DND-41 (cell line): ENCODE results near the gene COBL.

Experiments used
- ATAC-seq: fragments of 200-7000 bp; cut with Tn5 transposase; 3 replicates; pipeline ENCODE4 v1.9.1; 2021; ENCODE audit warnings: low read depth; ENCODE audit not compliant: insufficient read depth
- DNase-seq: peaks from one replicate; pipeline ENCODE4 v3.0.0-alpha.2; 2020
- H2AFZ ChIP-seq: 2 replicates; pipeline ENCODE4 v1.6.0; 2012; ENCODE audit warnings: low read depth, low read length
- H3K27ac ChIP-seq: 2 replicates; pipeline ENCODE4 v1.5.1; 2012; ENCODE audit warnings: low read length, inconsistent platforms
- H3K27me3 ChIP-seq: fragments of 200-600 bp; sonication (generic); 2 replicates; pipeline ENCODE4 v1.6.0; 2012; ENCODE audit warnings: low read length, mild to moderate bottlenecking, inconsistent platforms; ENCODE audit not compliant: insufficient read depth, poor library complexity
- H3K36me3 ChIP-seq: 2 replicates; pipeline ENCODE4 v1.5.1; 2012; ENCODE audit warnings: low read length, inconsistent platforms; ENCODE audit not compliant: insufficient read depth
- H3K4me1 ChIP-seq: 2 replicates; pipeline ENCODE4 v1.5.1; 2012; ENCODE audit warnings: mild to moderate bottlenecking, low read length; ENCODE audit not compliant: insufficient read depth
- H3K4me2 ChIP-seq: 2 replicates; pipeline ENCODE4 v1.6.0; 2012; ENCODE audit warnings: mild to moderate bottlenecking, moderate library complexity, low read length, inconsistent platforms; ENCODE audit not compliant: insufficient read depth
- H3K4me3 ChIP-seq, 2 experiments: fragments of 200-600 bp in 1 of 2; shearing (Covaris generic) in 1 of 2; 2 replicates each; pipeline ENCODE4 v1.5.1; 2012 to 2016; ENCODE audit warnings: inconsistent platforms in 2 of 2, low read length in 2 of 2, mild to moderate bottlenecking in 2 of 2, low read depth in 1 of 2, moderate library complexity in 1 of 2
- H3K79me2 ChIP-seq: 2 replicates; pipeline ENCODE4 v1.6.0; 2012; ENCODE audit warnings: low read length, inconsistent platforms; ENCODE audit not compliant: insufficient read depth
- H3K9ac ChIP-seq: 2 replicates; pipeline ENCODE4 v1.6.0; 2012; ENCODE audit warnings: low read depth, mild to moderate bottlenecking, inconsistent platforms, low read length, moderate library complexity
- H3K9me3 ChIP-seq: 2 replicates; pipeline ENCODE4 v1.5.1; 2012; ENCODE audit warnings: low read length, moderate library complexity, mild to moderate bottlenecking, inconsistent platforms; ENCODE audit not compliant: insufficient read depth, severe bottlenecking
- H4K20me1 ChIP-seq: 2 replicates; pipeline ENCODE4 v1.6.0; 2012; ENCODE audit warnings: low read length; ENCODE audit not compliant: insufficient read depth
- EZH2 ChIP-seq: IDR thresholded peaks from 3 replicates; pipeline ENCODE4 v1.6.1; 2012; ENCODE audit warnings: borderline replicate concordance, low read depth, mild to moderate bottlenecking, moderate library complexity, low read length, inconsistent platforms; ENCODE audit not compliant: severe bottlenecking
- TF ChIP-seq, protein P1 (sequence below): IDR thresholded peaks from 2 replicates; pipeline ENCODE4 v1.5.1; 2012; ENCODE audit warnings: borderline replicate concordance, low read length, moderate library complexity, mild to moderate bottlenecking; ENCODE audit not compliant: poor library complexity, severe bottlenecking; ENCODE audit errors: extremely low read depth

The COBL gene

DNA sequence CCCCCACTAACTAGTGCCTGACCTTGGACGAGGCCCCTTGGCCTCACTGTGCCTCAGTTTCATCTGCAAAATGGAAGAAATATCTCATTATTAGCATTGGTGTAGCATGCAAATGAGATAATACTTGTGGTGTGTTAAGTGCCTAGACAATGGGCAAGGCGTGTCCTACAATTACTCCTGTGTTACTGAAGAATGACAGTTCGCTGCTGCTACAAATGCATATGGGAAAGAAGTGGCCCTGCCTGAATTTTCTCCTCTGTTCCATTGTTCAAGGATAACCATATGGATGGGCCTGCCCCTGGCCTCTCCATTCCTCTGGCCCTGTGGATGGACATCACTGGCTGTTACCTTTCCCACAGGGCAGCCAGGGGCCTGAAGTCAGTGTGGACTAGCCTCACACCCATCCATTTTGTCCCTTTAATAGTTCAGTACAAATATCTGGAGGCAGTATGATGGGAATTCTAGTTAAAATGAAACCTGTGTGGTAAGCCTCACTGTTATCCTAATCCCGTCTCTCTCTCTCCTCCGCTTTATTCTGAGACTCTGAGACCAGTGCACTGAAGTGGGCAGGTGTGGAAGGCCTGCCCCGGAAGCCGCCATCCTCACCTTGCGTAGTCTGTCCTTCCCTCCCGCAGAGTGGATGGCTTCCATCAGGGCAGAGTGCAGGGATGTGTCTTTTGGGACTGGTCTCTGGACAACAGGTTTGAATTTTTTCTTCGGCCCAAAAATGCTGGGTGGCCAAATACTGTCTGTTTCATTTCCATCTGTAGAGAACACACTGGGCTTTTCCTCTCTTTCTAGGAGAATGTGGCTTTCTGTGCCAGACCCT is 289.3 kb downstream of the COBL start:
- no peak overlapping the region for H3K4me3 ChIP-seq
- no peaks in the 10 kb centered on the region for H3K9me3 ChIP-seq
- ATAC-seq (no peak), DNase-seq (no peak)
- no peak overlapping the region for H2AFZ ChIP-seq
- H3K4me2 ChIP-seq: no peak overlapping the region
- no peaks in the 10 kb centered on the region for H3K79me2 ChIP-seq
- H3K36me3 ChIP-seq: no peaks in the 10 kb centered on the region
- H3K27ac ChIP-seq: no peak overlapping the region
- no peaks in the 10 kb centered on the region for H4K20me1 ChIP-seq
- H3K27me3 ChIP-seq: no peaks in the 10 kb centered on the region
- TF ChIP-seq, protein P1, sequence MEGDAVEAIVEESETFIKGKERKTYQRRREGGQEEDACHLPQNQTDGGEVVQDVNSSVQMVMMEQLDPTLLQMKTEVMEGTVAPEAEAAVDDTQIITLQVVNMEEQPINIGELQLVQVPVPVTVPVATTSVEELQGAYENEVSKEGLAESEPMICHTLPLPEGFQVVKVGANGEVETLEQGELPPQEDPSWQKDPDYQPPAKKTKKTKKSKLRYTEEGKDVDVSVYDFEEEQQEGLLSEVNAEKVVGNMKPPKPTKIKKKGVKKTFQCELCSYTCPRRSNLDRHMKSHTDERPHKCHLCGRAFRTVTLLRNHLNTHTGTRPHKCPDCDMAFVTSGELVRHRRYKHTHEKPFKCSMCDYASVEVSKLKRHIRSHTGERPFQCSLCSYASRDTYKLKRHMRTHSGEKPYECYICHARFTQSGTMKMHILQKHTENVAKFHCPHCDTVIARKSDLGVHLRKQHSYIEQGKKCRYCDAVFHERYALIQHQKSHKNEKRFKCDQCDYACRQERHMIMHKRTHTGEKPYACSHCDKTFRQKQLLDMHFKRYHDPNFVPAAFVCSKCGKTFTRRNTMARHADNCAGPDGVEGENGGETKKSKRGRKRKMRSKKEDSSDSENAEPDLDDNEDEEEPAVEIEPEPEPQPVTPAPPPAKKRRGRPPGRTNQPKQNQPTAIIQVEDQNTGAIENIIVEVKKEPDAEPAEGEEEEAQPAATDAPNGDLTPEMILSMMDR: no peak
- no peak for TF ChIP-seq EZH2
- no peak overlapping the region for H3K9ac ChIP-seq
- no peaks in the 10 kb centered on the region for H3K4me1 ChIP-seq

DNA sequence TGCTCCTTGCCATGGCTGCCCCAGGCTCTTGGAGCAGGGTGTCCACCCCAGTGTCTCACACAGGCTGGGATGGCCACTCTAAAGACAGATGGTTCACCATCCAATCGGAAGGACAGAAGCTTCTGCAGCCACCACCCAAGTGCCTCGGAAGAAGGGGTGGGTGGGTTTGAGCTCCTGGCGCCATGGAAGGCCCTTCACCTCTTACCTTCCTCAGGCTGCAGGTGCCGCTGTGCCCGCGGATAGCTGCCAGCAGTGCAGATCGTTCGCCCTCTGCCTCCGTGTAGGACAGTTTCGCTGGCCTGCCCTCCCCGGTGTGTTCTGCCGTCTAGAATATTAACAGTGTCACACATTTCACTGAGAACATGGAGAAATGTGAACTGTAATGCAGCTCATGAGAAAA is 290.3 kb downstream of the COBL start:
- no peak overlapping the region for H3K4me3 ChIP-seq
- H3K4me1 ChIP-seq: no peaks in the 10 kb centered on the region
- no peaks in the 10 kb centered on the region for H3K27me3 ChIP-seq
- H3K9ac ChIP-seq: no peak overlapping the region
- TF ChIP-seq EZH2: no peak
- TF ChIP-seq, protein P1: no peak
- no peak overlapping the region for H3K4me2 ChIP-seq
- no peak for ATAC-seq
- no peak for DNase-seq
- H3K27ac ChIP-seq: no peak overlapping the region
- no peak overlapping the region for H2AFZ ChIP-seq
- H3K9me3 ChIP-seq: no peaks in the 10 kb centered on the region
- no peaks in the 10 kb centered on the region for H3K36me3 ChIP-seq
- no peaks in the 10 kb centered on the region for H3K79me2 ChIP-seq
- no peaks in the 10 kb centered on the region for H4K20me1 ChIP-seq

DNA sequence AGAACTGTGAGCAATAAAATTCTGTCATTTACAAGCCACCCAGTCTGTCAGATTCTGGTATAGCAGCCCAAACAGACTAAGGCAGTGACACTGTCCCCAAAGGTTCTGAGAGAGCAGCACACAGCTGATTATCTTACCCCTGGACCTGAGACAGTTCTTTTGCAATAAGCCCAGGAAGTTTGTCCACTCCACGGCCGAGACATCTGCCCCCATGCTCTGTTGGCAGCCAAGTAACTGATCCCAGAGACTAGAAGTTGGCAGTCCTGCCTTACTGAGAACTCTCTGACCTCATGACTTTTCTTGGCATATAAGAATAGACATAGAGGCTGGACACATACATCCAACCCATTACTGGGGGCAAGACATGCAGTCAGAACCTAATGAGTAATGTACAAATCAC is 290.9 kb downstream of the COBL start:
- no peaks in the 10 kb centered on the region for H3K79me2 ChIP-seq
- no peaks in the 10 kb centered on the region for H3K9me3 ChIP-seq
- ATAC-seq: no peak
- H3K4me2 ChIP-seq: no peak overlapping the region
- no peak overlapping the region for H3K27ac ChIP-seq
- no peaks in the 10 kb centered on the region for H3K4me1 ChIP-seq
- H2AFZ ChIP-seq: no peak overlapping the region
- H4K20me1 ChIP-seq: no peaks in the 10 kb centered on the region
- no peak for DNase-seq
- no peak overlapping the region for H3K9ac ChIP-seq
- H3K36me3 ChIP-seq: no peaks in the 10 kb centered on the region
- H3K4me3 ChIP-seq: no peak overlapping the region
- H3K27me3 ChIP-seq: no peaks in the 10 kb centered on the region
- TF ChIP-seq, protein P1: no peak
- no peak for TF ChIP-seq EZH2
